ENCODE data around the gene GRHL1.
"Not testable (repeated sequence)": the region's sequence is repeated elsewhere in the genome, so short reads cannot be mapped to it uniquely, and the experiment has no call there.

The GRHL1 gene

DNA sequence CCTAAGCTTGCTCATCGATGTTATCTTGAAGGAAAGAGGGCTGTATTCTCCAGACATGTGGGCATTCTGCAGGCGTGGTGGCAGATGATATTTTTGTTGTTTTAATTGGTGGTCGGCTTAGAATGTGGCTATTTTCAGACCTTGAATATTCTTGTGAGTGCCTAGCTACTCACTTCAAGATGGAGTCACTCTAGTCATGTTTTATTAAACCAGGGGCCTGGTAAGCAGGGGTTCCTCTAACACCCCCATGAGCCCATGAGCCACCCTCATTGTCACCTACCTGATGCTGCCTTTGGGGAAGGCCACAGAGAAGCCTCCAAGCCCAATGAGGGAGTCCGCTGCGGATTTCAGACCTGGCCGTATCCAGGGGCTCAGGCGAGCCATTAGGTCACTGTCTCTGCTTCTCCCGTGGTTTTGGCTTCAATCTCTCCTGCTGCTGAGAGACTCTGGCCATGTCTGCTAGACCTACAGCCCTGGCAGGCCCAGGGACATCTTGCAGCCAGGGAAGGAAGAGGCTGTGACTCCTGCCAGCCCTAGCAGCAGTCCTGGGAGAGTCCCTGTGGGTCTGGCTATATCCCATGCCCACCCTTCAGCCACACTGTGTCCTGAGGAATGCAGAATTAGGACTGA, 75.6 kb downstream of the GRHL1 start:
- DNase-seq (ENCODE audit: low read depth), result no peak

DNA sequence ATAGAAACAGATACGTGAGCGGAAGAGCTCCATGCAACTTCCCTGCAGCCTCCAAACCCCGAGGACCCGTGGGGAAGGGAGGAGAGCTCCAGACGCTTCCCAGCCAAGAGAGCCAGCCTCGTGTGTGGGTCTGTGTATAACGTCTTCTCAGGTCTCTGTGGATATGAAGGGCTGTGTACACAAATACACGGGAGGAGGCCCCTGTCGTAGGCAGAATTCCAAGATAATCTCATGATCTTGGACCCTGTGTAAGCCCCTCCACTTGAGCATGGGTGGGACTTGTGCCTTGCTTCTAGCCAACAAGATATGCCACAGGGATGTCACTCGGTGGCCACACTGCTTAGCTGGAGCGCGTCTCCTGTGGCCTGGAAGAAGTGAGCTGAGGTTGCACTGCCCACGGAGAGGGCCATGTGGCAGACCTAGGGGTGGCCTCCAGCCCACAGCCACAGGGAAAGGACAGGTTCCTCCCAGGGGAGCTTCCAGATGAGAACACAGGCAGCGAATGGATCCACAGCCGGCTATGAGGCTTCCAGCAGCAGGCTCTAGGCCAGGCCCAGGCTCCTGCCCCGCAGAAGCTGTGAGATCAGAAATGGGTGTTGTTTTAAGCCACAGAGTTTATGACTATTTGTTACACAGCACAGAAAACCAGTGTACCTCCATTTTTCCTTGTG, 76.3 kb downstream of the GRHL1 start:
- no peak for DNase-seq (ENCODE audit: low read depth)

DNA sequence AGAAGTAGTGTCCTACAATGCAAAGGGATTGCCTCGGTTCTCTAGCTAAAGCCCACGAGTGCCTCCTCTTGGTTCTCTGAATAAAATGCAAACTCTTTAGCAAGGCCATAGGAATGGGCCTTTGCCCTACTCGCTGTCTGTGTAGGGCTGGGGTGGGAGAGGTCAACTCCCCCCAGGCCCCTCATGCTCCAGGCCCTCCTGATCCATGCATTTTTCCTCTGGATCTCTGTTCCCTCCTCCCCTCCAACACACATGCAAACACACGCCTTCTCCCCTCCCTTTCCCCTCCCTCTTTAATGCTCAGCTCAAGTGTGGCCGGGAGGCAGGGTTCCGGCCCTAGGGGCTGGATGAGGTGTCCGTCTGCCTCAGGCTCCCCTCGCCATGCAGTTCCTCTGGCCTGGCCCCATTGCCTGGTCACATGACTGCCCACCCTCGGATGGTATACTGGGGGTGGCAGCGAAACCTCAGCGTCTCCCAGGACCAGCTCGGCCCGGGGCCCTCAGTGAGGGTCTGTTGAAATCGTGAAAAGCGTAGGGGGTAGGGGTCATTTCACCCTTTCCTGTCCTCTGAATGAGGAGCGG, 77.0 kb downstream of the GRHL1 start:
- DNase-seq (ENCODE audit: low read depth), result no peak

- DNase-seq (ENCODE audit: low read depth), result no peak
These were observed 77.7 kb downstream of the GRHL1 start for GRCh38 chr2:10028988-10029874.

DNA sequence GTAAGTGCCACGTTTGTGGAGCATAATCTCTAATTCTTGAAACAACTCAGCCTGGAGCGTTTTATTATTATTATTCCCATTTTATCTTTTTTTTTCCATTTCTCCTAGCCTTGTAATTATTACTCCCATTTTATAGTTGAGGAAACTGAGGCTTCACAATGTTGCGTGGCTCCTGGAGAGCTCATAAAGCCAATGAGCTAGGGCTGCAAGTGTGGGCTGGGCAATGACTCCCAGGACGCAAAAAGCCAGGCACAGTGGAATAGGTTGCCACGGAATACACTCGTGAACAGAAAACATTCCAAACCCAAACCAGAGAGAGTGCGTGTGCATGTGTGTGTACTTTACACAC, 78.4 kb downstream of the GRHL1 start:
- DNase-seq (ENCODE audit: low read depth), result no peak

GRCh38 chr2:10030311-10030736, 78.8 kb downstream of the GRHL1 start:
- DNase-seq (ENCODE audit: low read depth), result no peak

- DNase-seq (ENCODE audit: low read depth), result not testable (repeated sequence)
These were observed 79.3 kb downstream of the GRHL1 start for GRCh38 chr2:10030798-10031197.

DNA sequence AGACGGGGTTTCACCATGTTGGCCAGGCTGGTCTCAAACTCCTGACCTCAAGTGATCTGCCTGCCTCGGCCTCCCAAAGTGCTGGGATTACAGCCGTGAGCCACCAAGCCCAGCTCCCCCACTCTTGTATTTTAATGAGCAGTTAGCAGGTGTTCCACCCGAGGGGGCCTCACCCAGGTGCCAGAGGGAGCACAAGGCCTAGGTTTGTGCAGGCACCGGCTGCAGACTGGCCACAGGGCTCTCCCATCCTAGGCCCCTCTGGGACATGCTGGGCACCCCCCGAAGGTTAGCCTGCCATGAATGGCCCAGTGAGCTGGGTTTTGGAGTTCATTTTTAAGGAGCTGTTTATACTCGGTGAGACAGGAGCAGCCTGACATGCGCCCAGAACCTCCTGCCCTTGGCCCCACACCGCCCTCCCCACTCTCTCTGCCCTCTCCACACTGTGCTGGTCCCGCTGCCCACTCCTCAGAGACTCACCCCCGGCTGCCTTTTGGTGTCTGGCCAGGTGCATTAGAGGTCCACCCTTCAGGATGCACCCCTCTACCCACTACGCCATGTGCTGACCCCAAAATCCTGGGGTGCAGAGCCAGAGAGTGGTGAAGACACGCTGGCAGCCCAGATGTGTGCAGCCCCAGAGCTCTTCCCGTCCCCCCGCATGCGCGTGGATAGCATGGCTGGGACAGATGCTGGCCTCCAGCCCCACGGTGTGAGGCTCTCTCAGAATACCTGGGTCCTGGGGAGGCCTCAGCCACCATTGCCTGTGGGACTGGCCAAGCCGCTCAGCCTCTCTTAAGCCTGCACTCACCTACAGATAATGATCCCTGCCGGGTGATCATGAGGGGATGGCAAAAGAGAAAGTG, 80.6 kb downstream of the GRHL1 start:
- DNase-seq (ENCODE audit: low read depth), result no peak

- DNase-seq (ENCODE audit: low read depth), result no peak
These were observed 81.2 kb downstream of the GRHL1 start for GRCh38 chr2:10032746-10033105.

DNA sequence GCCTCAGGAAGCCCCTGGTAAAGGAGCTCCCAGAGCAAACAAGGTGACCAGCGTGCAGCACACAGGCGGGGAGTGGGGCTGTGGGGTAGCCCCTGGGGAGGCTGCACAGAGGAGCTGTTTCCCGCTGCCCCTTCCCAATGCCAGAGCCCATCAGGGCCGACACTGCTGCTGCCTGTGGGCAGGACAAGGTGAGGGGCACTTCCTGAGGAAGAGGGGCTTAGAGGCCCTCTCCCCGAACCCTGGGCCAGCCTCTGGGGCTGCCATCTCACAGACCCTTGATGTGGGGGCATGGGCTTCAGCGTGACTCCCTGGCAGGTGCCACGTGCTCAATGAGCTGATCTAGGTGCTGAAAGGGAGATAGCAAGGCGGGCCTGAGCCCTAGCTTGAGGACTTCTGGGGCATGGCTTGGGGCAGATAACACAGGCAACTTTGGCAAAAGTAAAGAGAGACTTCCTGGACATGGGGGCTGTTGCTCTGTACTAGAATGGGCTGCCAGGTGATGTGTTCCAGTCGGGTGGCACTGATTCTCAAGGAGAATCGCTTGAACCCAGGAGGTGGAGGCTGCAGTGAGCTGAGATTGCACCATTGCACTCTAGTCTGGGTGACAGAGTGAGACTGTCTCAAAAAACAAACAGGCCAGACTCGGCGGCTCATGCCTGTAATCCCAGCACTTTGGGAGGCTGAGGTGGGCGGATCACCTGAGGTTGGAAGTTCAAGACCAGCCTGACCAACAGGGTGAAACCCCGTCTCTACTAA, 81.9 kb downstream of the GRHL1 start:
- no peak for DNase-seq (ENCODE audit: low read depth)

DNA sequence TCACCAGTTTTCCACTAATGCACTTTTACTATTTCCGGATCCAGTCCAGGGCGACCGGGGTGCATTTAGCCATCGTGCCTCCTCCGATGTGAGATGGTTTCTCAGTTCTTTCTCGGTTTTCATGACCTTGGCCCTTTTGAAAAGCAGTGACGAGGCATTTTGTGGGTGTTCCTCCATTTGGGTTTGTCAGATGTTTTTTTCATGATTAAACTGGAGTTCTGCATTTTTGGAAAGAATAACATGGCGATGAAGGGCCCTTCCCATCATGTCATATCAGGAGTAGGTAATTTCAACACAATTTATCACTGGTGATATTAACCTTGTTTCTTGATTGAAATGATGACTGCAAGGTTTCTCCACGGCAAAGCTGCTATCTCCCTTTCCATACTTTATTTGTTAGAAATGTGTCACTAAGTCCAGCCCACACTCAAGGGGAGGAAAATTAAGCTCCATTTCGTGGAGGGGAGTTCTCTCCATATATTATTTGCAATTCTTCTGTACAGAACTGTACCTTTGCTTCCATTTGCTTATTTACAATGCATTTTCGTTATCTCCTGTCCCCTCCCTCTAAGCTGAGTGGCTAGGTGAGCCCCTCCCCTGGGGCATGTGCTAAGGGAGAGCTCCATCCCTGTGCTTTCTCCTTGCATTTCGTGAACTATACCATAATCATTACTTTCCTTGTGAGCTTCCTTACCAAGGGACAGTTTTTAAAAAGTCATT, 83.0 kb downstream of the GRHL1 start:
- no peak for DNase-seq (ENCODE audit: low read depth)

DNA sequence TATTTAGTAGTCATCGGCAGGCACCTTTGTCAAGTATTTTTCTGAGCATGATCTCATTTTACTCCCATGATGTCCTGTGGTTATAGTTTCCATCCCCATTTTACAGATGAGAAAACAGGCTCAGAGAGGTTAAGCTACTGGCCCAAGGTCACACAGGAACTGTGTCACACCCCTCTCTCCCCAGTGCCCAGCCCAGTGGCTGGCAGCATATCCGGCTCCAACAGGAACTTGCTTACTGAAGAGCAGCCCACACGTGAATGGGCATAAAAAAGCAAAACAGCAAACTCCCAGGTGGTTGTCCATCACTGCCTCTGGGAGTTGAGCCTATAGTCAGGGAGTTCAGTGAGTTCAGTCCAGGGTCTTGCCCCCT, 83.5 kb downstream of the GRHL1 start:
- no peak for DNase-seq (ENCODE audit: low read depth)

GRCh38 chr2:10035633-10036032, 84.1 kb downstream of the GRHL1 start:
- DNase-seq (ENCODE audit: low read depth), result no peak

DNA sequence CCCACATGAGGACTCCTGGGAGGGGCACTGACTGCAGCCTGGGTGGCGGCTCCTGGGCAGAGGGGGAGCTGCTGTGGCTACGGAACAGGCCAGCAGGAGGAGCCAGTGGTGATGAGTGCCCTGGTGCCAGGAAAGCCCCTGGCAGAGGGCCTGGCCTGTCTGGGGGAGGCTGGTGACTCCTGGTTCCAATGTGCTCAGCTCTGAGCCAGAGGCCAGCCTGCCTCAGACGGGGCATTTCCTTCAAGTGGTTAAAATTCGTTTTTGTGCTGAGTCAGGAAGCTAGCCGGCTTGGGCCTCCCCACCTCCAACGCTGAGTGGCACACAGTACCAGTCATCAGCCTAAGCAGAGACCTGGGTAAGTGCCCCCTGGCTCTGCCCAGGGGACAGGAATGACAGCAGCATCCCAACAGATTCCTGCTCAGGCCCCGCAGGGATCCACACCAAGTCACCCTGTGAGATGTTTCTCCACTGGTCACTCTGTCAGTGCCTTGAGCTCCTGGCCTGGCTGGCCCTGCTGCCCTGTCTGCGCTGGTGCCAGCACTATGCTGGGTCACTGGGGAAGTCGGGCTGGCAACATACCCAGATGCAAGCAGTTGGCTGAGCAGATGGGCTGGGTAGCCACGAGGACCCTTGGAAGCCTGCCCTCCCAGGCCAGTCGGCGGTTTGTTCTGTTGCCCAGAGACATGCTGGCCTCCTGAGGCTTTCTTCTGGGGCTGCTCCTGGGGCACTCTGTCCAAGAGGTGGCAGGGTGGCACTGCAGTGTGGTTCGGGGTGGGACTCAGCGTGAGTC, 84.8 kb downstream of the GRHL1 start:
- peak; percentile 51 for DNase-seq (ENCODE audit: low read depth)

DNA sequence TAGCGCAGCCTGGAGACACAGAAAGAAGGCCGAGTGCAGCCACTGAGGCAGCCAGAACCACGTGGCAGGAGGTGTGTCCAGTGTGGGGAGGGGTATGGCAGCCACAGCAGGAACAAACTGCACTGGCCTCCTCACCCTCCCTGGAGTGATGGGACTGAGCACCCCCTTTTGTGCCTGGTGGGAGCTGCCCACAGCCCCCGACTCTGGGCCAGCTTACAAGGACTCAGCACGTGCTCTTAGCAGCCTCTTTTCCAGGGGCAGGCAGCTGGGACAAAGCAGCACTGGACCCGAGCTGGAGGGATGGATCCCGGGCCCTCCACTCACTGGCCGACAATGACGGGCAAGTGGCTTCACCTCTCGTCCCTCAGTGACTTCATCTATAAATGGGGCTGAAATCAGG, 86.6 kb downstream of the GRHL1 start:
- DNase-seq (ENCODE audit: low read depth), result no peak

DNA sequence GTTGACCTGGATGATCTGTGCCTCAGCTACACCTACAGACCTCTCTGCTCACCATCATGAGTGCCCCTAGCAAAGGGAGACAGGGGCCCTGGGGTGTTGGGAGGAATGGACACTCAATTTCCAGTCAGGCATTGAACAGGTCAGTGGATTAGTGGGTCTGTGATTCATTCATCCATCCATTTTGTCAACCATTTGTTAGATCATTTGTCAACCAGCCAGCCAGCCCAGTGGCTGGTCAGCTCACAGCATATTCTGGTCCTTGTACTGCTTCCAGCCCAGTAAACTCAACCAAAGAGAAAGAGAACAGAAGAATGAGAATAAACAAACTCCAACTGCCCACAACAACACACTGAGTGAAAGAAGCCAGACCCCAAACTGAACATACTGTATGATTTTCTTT, 87.2 kb downstream of the GRHL1 start:
- DNase-seq (ENCODE audit: low read depth), result no peak

- DNase-seq (ENCODE audit: low read depth), result no peak
These were observed 88.3 kb downstream of the GRHL1 start for GRCh38 chr2:10039658-10040410.

DNA sequence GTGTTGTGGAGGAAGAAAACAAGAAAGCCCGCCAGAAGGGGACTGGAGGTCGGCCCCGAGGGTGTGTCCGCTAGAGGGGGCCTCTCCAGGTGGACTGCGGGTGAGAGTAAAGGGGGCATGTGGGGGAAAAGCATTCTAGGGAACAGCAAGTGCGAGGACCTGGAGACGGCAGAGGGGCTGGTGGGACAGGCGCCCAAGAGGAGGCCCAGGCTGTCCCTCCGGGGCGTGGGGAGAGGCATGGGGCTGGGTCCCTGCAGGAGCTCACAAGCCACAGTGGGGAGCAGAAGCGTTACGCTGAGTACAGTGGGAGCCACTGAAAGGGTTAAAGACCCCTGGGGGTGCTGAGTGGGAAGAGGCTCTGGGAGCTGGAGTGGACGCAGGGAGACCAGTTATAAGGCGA, 90.2 kb downstream of the GRHL1 start:
- DNase-seq (ENCODE audit: low read depth), result no peak

Measured in ELR (cell line).